Measurements from ENCODE around the gene KRI1. TPM values are rescaled to one million over a fixed set of nuclear protein-coding genes. Genes with fewer than 3 reads are reported as not detected.

KRI1 gene
- total RNA-seq, 2 donors from 2014 or later = 33.9 to 43.7 TPM

GRCh38 chr19:10567656-10568055 lies 1.8 kb upstream of the KRI1 start:
- Mint-ChIP-seq H3K36me3 (ENCODE audit: low read depth) (peaks cover 6% of the 10 kb centered on the region), H3K27me3 (no peaks in the 10 kb centered on the region), H3K4me1 (peaks cover 42% of the 10 kb centered on the region), H3K27ac (peak overlapping the region; percentile 99), H3K4me3 (peak overlapping the region; percentile 99)
- H3K9me3 ChIP-seq (ENCODE audit: control insufficient read depth, low read length, poor library complexity, severe bottlenecking) = no peaks in the 10 kb centered on the region
- no peak for DNase-seq
- ATAC-seq = no peak

- Mint-ChIP-seq H3K4me3 (peak overlapping the region; percentile 99), H3K27ac (peak overlapping the region; percentile 99), H3K36me3 (ENCODE audit: low read depth) (peaks cover 6% of the 10 kb centered on the region), H3K4me1 (peaks cover 36% of the 10 kb centered on the region), H3K27me3 (no peaks in the 10 kb centered on the region)
- no peak for ATAC-seq
- no peaks in the 10 kb centered on the region for H3K9me3 ChIP-seq (ENCODE audit: control insufficient read depth, low read length, poor library complexity, severe bottlenecking)
- no peak for DNase-seq
Measured at GRCh38 chr19:10566658-10567410, 1.0 kb upstream of the KRI1 start.

GRCh38 chr19:10566408-10566657 lies 523 bp upstream of the KRI1 start:
- DNase-seq (no peak), ATAC-seq (no peak)
- Mint-ChIP-seq H3K36me3 (ENCODE audit: low read depth) (peaks cover 6% of the 10 kb centered on the region), H3K4me3 (peak overlapping the region; percentile 99), H3K27ac (peak overlapping the region; percentile 99), H3K4me1 (peaks cover 36% of the 10 kb centered on the region), H3K27me3 (no peaks in the 10 kb centered on the region)
- H3K9me3 ChIP-seq (ENCODE audit: control insufficient read depth, low read length, poor library complexity, severe bottlenecking) = no peaks in the 10 kb centered on the region

GRCh38 chr19:10565028-10565566 lies 713 bp downstream of the KRI1 start:
- DNase-seq (peak in 2 of 3 donors; percentile 32), ATAC-seq (no peak)
- H3K27ac Mint-ChIP-seq = peak overlapping the region; percentile 99
- peak overlapping the region; percentile 99 for H3K4me3 Mint-ChIP-seq
- no peaks in the 10 kb centered on the region for H3K9me3 ChIP-seq (ENCODE audit: control insufficient read depth, low read length, poor library complexity, severe bottlenecking)
- H3K27me3 Mint-ChIP-seq = no peaks in the 10 kb centered on the region
- H3K36me3 Mint-ChIP-seq (ENCODE audit: low read depth) = peaks cover 6% of the 10 kb centered on the region
- peaks cover 36% of the 10 kb centered on the region for H3K4me1 Mint-ChIP-seq

GRCh38 chr19:10562609-10563008 lies 3.2 kb downstream of the KRI1 start:
- peaks cover 29% of the 10 kb centered on the region for H3K4me1 Mint-ChIP-seq
- H3K27ac Mint-ChIP-seq = peak overlapping the region; percentile 63
- no peaks in the 10 kb centered on the region for H3K27me3 Mint-ChIP-seq
- no peak overlapping the region for H3K4me3 Mint-ChIP-seq
- no peak for ATAC-seq
- peaks cover 8% of the 10 kb centered on the region for H3K36me3 Mint-ChIP-seq (ENCODE audit: low read depth)
- no peaks in the 10 kb centered on the region for H3K9me3 ChIP-seq (ENCODE audit: control insufficient read depth, low read length, poor library complexity, severe bottlenecking)
- no peak for DNase-seq

GRCh38 chr19:10560154-10560553 lies 5.7 kb downstream of the KRI1 start:
- no peaks in the 10 kb centered on the region for H3K9me3 ChIP-seq (ENCODE audit: control insufficient read depth, low read length, poor library complexity, severe bottlenecking)
- no peaks in the 10 kb centered on the region for H3K27me3 Mint-ChIP-seq
- H3K36me3 Mint-ChIP-seq (ENCODE audit: low read depth) = peaks cover 2% of the 10 kb centered on the region
- peaks cover 12% of the 10 kb centered on the region for H3K4me1 Mint-ChIP-seq
- H3K4me3 Mint-ChIP-seq = no peak overlapping the region
- no peak overlapping the region for H3K27ac Mint-ChIP-seq
- ATAC-seq (no peak), DNase-seq (no peak)

GRCh38 chr19:10557603-10558197 lies 8.1 kb downstream of the KRI1 start:
- DNase-seq (no peak), ATAC-seq (no peak)
- Mint-ChIP-seq H3K27me3 (no peaks in the 10 kb centered on the region), H3K27ac (no peak overlapping the region), H3K4me1 (peaks cover 19% of the 10 kb centered on the region), H3K36me3 (ENCODE audit: low read depth) (peaks cover 2% of the 10 kb centered on the region), H3K4me3 (no peak overlapping the region)
- no peaks in the 10 kb centered on the region for H3K9me3 ChIP-seq (ENCODE audit: control insufficient read depth, low read length, poor library complexity, severe bottlenecking)

- H3K4me3 Mint-ChIP-seq = peak overlapping the region; percentile 28
- no peak for DNase-seq
Measured at GRCh38 chr19:10555610-10555973, 10.2 kb downstream of the KRI1 start.

GRCh38 chr19:10554760-10555609 lies 10.8 kb downstream of the KRI1 start:
- Mint-ChIP-seq H3K27me3 (no peaks in the 10 kb centered on the region), H3K4me1 (peaks cover 20% of the 10 kb centered on the region), H3K27ac (peak overlapping the region; percentile 89), H3K36me3 (ENCODE audit: low read depth) (peaks cover 2% of the 10 kb centered on the region), H3K4me3 (peak overlapping the region; percentile 82)
- no peak for DNase-seq
- ATAC-seq = no peak
- H3K9me3 ChIP-seq (ENCODE audit: control insufficient read depth, low read length, poor library complexity, severe bottlenecking) = no peaks in the 10 kb centered on the region

More at GRCh38 chr19:10555610-10555973, 10.2 kb downstream of the KRI1 start:
- peak overlapping the region; percentile 37 for H3K27ac Mint-ChIP-seq
- ATAC-seq = no peak
- H3K36me3 Mint-ChIP-seq (ENCODE audit: low read depth) = peaks cover 2% of the 10 kb centered on the region
- no peaks in the 10 kb centered on the region for H3K9me3 ChIP-seq (ENCODE audit: control insufficient read depth, low read length, poor library complexity, severe bottlenecking)
- peaks cover 20% of the 10 kb centered on the region for H3K4me1 Mint-ChIP-seq
- no peaks in the 10 kb centered on the region for H3K27me3 Mint-ChIP-seq

GRCh38 chr19:10553943-10554381 lies 11.8 kb downstream of the KRI1 start:
- Mint-ChIP-seq H3K27me3 (no peaks in the 10 kb centered on the region), H3K4me1 (peaks cover 20% of the 10 kb centered on the region), H3K36me3 (ENCODE audit: low read depth) (peaks cover 2% of the 10 kb centered on the region), H3K4me3 (peak overlapping the region; percentile 82), H3K27ac (peak overlapping the region; percentile 89)
- H3K9me3 ChIP-seq (ENCODE audit: control insufficient read depth, low read length, poor library complexity, severe bottlenecking) = no peaks in the 10 kb centered on the region
- DNase-seq = peak; percentile 28 to 45 (median 43)
- peak; percentile 89 for ATAC-seq

- no peaks in the 10 kb centered on the region for H3K9me3 ChIP-seq (ENCODE audit: control insufficient read depth, low read length, poor library complexity, severe bottlenecking)
- peaks cover 20% of the 10 kb centered on the region for H3K4me1 Mint-ChIP-seq
- ATAC-seq = no peak
- peaks cover 2% of the 10 kb centered on the region for H3K36me3 Mint-ChIP-seq (ENCODE audit: low read depth)
- H3K4me3 Mint-ChIP-seq = peak overlapping the region; percentile 82
- no peaks in the 10 kb centered on the region for H3K27me3 Mint-ChIP-seq
- no peak for DNase-seq
- H3K27ac Mint-ChIP-seq = peak overlapping the region; percentile 89
Measured at GRCh38 chr19:10553087-10553667, 12.6 kb downstream of the KRI1 start.

GRCh38 chr19:10552510-10553053 lies 13.2 kb downstream of the KRI1 start:
- Mint-ChIP-seq H3K36me3 (ENCODE audit: low read depth) (no peaks in the 10 kb centered on the region), H3K4me3 (peak overlapping the region; percentile 62), H3K4me1 (peaks cover 20% of the 10 kb centered on the region), H3K27me3 (no peaks in the 10 kb centered on the region), H3K27ac (peak overlapping the region; percentile 89)
- no peak for DNase-seq
- ATAC-seq = no peak
- H3K9me3 ChIP-seq (ENCODE audit: control insufficient read depth, low read length, poor library complexity, severe bottlenecking) = no peaks in the 10 kb centered on the region

All from T-helper 17 cell (primary cell).